AG04450 (cell line): ENCODE results near the gene ATP1B1. TPM values are rescaled to one million over a fixed set of nuclear protein-coding genes. Genes with fewer than 3 reads are reported as not detected.

Experiments
- CTCF ChIA-PET: fragments of 300-600, 350-600 bp; formaldehyde crosslinking; extraction: SDS; loops from one replicate; lab custom pipeline; 2022; ENCODE audit warnings: antibody characterized with exemption, inconsistent platforms; lab: Charles Lee
- POLR2A ChIA-PET: fragments of 350-600 bp; formaldehyde crosslinking; extraction: SDS; loops from one replicate; lab custom pipeline; 2021; ENCODE audit warnings: antibody characterized with exemption, inconsistent platforms; lab: Yijun Ruan, JAX
- DNase-seq: peaks from one replicate; pipeline ENCODE4 v3.0.0-alpha.2; 2011; ENCODE audit warnings: low read depth, low spot score
- H3K27ac ChIP-seq: one replicate; pipeline ENCODE4 v1.5.1; 2012; ENCODE audit warnings: low read depth, low read length, control low read depth
- H3K27me3 ChIP-seq: one replicate; pipeline ENCODE4 v1.6.0; 2012; ENCODE audit warnings: low read length; ENCODE audit not compliant: control insufficient read depth, insufficient read depth
- H3K4me3 ChIP-seq: 2 replicates; pipeline ENCODE4 v1.5.1; 2011; ENCODE audit warnings: mild to moderate bottlenecking, low read depth, low read length, control low read depth
- H3K9me3 ChIP-seq: 2 replicates; pipeline ENCODE4 v1.5.1; 2012; ENCODE audit warnings: low read length; ENCODE audit not compliant: control insufficient read depth, insufficient read depth
- CTCF ChIP-seq: IDR thresholded peaks from 2 replicates; pipeline ENCODE4 v1.5.1; 2011; ENCODE audit warnings: low read depth, low read length, control low read depth, inconsistent platforms
- polyA plus RNA-seq: library from polyadenylated mRNA; depleted of rRNA; stranded (reverse); fragments of >200 nt; gene quantifications from 2 replicates; pipeline ENCODE4 v1.2.3, GENCODE V29; 2011

Gene ATP1B1
- polyA plus RNA-seq, 1 experiment: 25.0 TPM

- DNase-seq: no peak
- CTCF ChIA-PET: interaction anchor here (0.7 to 2.9 kb wide), 4 partner anchors 9 to 768 kb away, joined by 3 to 14 read pairs (median 4); no protein-coding TSS in a partner anchor
- no peak for TF ChIP-seq CTCF
- Histone ChIP-seq H3K9me3 (no peaks in the 10 kb centered on the region; the same call in 1 of the 2 replicates), H3K4me3 (no peak overlapping the region), H3K27me3 (no peaks in the 10 kb centered on the region), H3K27ac (peak overlapping the region; percentile 12)
- POLR2A ChIA-PET: no interaction called here
Observed at GRCh38 chr1:169111472-169111871, 5.0 kb downstream of the ATP1B1 start.

- POLR2A ChIA-PET: interaction anchor here (0.8 kb wide), 1 partner anchor 10 kb away, joined by 3 read pairs; no protein-coding TSS in a partner anchor
- H3K27ac ChIP-seq: peak overlapping the region; percentile 33
- TF ChIP-seq CTCF: no peak
- CTCF ChIA-PET: interaction anchor here (0.7 to 2.9 kb wide), 3 partner anchors 8 to 1175 kb away, joined by 3 to 14 read pairs (median 4); no protein-coding TSS in a partner anchor
- no peaks in the 10 kb centered on the region; the same call in 1 of the 2 replicates for H3K9me3 ChIP-seq
- H3K27me3 ChIP-seq: no peaks in the 10 kb centered on the region
- H3K4me3 ChIP-seq: no peak overlapping the region
- DNase-seq: no peak
Observed at GRCh38 chr1:169112241-169112640, 5.8 kb downstream of the ATP1B1 start.

GRCh38 chr1:169113613-169114119, 7.2 kb downstream of the ATP1B1 start:
- Histone ChIP-seq H3K4me3 (no peak overlapping the region), H3K27me3 (no peaks in the 10 kb centered on the region), H3K9me3 (no peaks in the 10 kb centered on the region; the same call in 1 of the 2 replicates), H3K27ac (peak overlapping the region; percentile 89)
- TF ChIP-seq CTCF: no peak
- ChIA-PET POLR2A (no interaction called here), CTCF (no interaction called here)
- DNase-seq: peak; percentile 72

- peak overlapping the region; percentile 47 for H3K27ac ChIP-seq
- TF ChIP-seq CTCF: no peak
- H3K27me3 ChIP-seq: no peaks in the 10 kb centered on the region
- ChIA-PET POLR2A (no interaction called here), CTCF (interaction anchor here (0.5 to 1.6 kb wide), 2 partner anchors 10 to 56 kb away, joined by 4 to 8 read pairs; partner anchors contain the start of gene ATP1B1)
- no peak for DNase-seq
- H3K4me3 ChIP-seq: no peak overlapping the region
- no peaks in the 10 kb centered on the region; the same call in 1 of the 2 replicates for H3K9me3 ChIP-seq
Observed at GRCh38 chr1:169115891-169116585, 9.5 kb downstream of the ATP1B1 start.

- DNase-seq: no peak
- POLR2A ChIA-PET: interaction anchor here (0.8 kb wide), 1 partner anchor 9 kb away, joined by 3 read pairs; no protein-coding TSS in a partner anchor
- Histone ChIP-seq H3K27ac (no peak overlapping the region), H3K9me3 (no peaks in the 10 kb centered on the region; the same call in 1 of the 2 replicates), H3K27me3 (no peaks in the 10 kb centered on the region), H3K4me3 (no peak overlapping the region)
- TF ChIP-seq CTCF: no peak
- CTCF ChIA-PET: interaction anchor here (0.8 kb wide), 1 partner anchor 10 kb away, joined by 4 read pairs; the partner anchor contains the start of gene ATP1B1
Observed at GRCh38 chr1:169117014-169117413, 10.5 kb downstream of the ATP1B1 start.
